Smooth muscle cell of the pulmonary artery (primary cell): ENCODE data around the gene C1orf226. TPM values are rescaled to one million over a fixed set of nuclear protein-coding genes. Genes with fewer than 3 reads are reported as not detected.

Source experiments
- total RNA-seq: library from RNA; depleted of rRNA; stranded (reverse); fragments of >200 nt; gene quantifications from 2 replicates; pipeline ENCODE4 v1.2.3, GENCODE V29; 2014

C1orf226 gene
- total RNA-seq, result 0.07 and 0.13 TPM in 2 replicates

GRCh38 chr1:162381383-162381782, at the start of gene C1orf226:
Gene C1orf226, plus strand, starts transcription at chr1:162381728. Its CDS starts 174 bp downstream, at chr1:162381902.

GRCh38 chr1:162376691-162377090, 4.8 kb upstream of the C1orf226 start, which contains the start of gene SPATA46:
Gene SPATA46, minus strand, starts transcription at chr1:162376854. Its CDS starts 64 bp downstream, at chr1:162376790.

GRCh38 chr1:162412002-162412401, 30.5 kb downstream of the C1orf226 start, which contains the start of gene SH2D1B:
Gene SH2D1B, minus strand, starts transcription at chr1:162412136. Its CDS starts 120 bp downstream, at chr1:162412016.

Other genes with a start within 250 kb of the C1orf226 start
- not detected in 2 replicates for gene SPATA46, start 4.9 kb upstream of the C1orf226 start, total RNA-seq
- not detected in 2 replicates for gene SH2D1B, start 30.4 kb downstream of the C1orf226 start, total RNA-seq
- 61.4 and 63.7 TPM in 2 replicates for gene UHMK1, start 116.1 kb downstream of the C1orf226 start, total RNA-seq
- 96.6 and 161 TPM in 2 replicates for gene UAP1, start 180.0 kb downstream of the C1orf226 start, total RNA-seq